GM19023 (cell line): ENCODE data around the gene REXO4.
"Not testable (repeated sequence)": the region's sequence is repeated elsewhere in the genome, so short reads cannot be mapped to it uniquely, and the experiment has no call there.

Source experiments
- ATAC-seq: cut with Tn5 transposase; IDR thresholded peaks from one replicate; pipeline ENCODE4 v1.9.1; 2021; ENCODE audit warnings: mild to moderate bottlenecking, moderate library complexity; ENCODE audit not compliant: unreplicated experiment

The REXO4 gene

DNA sequence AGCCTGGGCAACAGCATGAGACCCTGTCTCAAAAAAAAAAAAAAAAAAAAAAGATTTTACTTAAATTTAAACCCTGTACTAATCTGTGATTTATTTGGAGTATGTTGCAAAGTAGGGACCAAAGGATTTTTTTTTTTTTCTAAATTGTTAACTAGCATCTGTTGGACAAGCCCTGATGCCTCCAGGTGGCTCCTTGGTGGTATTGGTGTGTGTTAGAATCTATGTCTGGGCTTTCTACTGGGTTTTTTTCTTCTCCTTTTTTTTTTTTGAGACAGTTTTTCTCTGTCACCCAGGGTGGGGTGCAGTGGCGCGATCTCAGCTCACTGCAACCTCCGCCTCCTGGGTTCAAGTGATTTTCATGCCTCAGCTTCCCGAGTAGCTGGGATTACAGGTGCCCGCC lies 34.1 kb upstream of the REXO4 start:
- ATAC-seq = not testable (repeated sequence)

- no peak for ATAC-seq
Observed at GRCh38 chr9:133449760-133450159, 31.9 kb upstream of the REXO4 start.

DNA sequence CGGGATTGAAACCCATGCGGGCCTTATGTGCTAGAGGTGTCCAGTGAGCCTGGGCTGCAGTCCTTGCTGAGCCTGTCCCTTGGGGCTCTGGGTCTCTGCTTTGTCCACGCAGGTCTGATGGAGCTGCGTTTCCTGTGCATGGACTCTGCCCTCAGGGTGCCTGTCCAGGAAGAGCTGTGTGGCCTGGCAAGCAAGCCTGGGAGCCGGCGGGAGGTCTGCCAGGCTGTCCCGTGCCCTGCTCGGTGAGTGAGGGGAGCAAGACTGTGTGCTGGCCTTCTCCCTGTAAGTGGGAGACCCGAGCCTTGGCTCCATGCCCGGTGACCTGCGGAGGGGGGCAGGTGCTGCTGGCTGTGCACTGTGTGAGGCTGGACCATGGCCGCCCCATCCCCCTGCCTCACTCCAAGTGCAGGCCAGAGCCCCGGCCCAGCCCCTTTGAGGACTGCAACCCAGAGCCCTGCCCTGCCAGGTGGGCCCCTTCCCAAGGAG lies 30.7 kb upstream of the REXO4 start:
- ATAC-seq = no peak

DNA sequence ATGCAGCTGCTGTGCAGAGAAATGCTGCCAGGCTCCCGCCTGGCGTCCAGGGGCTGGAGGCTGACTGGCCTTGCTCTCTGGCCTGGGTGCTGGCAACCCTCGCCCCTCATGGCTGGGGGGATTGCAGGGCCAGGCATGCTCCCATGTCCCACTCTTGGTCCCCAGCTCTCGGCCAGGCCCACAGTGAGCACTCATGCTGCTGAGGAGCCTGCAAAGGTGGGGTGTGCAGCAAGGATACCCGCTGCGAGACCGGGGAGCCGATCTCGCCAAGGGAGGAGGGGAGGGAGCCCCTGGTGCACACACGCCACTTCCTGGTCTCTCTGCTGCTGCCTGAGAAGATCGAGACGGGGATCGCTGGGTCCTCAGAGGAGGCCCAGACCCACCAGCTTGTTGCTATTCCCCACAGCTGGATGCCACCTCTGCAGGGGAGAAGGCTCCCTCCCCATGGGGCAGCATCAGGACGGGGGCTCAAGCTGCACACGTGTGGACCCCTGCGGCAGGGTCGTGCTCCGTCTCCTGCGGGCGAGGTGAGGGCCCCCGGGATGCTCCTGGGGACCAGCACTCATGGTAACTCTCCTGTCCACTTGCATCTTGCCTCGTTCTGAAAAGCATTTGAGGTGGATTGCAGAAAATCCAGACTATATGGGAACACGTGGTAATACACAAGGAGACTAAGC lies 27.6 kb upstream of the REXO4 start:
- ATAC-seq = no peak

DNA sequence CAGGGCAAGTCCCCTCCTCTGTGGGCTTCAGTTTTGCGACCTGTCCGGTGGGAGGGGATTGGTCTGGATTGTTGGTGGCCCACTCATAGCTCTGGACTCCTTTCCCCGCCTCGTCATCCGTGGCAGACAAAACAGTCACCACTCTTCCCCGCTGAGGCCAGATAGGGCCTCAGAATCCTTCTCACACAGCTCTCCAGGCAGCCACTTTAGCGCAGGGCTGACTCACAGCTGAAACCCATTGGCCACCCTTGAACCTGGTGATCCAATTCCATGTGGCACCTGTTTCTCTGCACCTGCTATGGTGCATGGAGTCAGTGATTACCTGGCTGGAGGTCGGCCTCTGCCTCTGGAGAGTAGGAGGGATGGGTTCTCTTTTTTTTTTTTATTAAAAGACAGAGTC lies 26.2 kb upstream of the REXO4 start:
- no peak for ATAC-seq

DNA sequence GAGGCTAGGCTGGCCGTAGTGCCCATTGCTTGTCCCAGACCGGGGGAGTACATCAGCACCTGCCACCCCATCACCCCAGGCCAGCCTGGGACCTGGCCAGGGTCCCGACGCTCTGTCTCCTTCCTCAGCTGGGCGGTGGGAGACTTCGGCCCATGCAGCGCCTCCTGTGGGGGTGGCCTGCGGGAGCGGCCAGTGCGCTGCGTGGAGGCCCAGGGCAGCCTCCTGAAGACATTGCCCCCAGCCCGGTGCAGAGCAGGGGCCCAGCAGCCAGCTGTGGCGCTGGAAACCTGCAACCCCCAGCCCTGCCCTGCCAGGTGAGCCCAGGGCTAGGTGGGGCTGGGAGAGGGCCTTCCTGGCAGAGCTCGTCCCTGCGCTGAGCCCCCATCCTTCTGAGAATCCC lies 25.4 kb upstream of the REXO4 start:
- ATAC-seq = no peak

GRCh38 chr9:133441571-133441970 lies 23.8 kb upstream of the REXO4 start:
- ATAC-seq = no peak

DNA sequence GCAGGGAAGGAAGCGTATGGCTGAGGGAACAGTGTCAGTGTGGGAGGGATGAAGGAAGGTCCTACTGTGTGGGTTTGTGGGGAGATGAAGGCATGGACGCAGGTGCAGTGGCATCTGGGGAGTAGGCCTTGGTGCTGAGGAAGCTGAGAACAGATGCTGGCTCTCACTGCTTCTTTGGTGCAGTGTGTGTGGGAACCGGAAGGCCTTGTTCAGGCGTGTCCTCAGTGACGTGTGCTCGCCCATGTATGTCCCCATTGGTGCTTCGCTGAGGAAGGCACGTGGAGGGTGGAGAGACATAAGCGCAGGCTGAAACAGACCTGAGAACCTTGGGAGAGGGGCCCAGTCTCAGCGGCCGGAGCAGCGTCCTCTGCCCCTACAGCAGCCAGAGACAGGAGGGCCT lies 23.1 kb upstream of the REXO4 start:
- no peak for ATAC-seq

GRCh38 chr9:133439337-133439736 lies 21.5 kb upstream of the REXO4 start:
- ATAC-seq = no peak

DNA sequence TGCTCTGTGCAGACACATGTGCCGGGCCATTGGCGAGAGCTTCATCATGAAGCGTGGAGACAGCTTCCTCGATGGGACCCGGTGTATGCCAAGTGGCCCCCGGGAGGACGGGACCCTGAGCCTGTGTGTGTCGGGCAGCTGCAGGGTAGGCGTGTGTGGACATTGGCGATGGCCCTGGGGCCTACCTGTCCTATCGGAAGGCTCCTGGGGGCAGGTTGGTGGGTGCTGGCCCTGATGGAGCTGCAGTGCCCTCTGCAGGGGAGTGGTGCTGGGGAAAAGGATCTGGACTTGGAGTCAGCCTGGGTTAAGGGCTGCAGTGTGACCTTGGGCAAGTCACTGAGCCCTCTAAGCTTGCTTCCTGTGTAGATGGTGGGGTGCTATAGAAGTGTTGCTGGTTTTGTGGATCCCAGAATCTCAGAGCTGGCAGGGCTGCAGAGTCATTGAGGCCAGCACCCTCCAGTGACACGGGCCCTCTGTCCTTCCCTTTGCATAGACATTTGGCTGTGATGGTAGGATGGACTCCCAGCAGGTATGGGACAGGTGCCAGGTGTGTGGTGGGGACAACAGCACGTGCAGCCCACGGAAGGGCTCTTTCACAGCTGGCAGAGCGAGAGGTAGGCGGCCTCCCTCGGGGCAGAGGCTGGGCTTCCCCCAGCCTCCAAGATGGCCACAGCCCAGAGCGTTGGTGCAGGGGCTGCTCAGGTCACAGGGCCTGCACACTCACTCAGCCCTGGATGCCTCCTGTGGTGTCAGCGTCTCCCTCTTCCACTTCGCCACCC lies 20.1 kb upstream of the REXO4 start:
- no peak for ATAC-seq

GRCh38 chr9:133436681-133437080 lies 18.9 kb upstream of the REXO4 start:
- ATAC-seq = no peak

DNA sequence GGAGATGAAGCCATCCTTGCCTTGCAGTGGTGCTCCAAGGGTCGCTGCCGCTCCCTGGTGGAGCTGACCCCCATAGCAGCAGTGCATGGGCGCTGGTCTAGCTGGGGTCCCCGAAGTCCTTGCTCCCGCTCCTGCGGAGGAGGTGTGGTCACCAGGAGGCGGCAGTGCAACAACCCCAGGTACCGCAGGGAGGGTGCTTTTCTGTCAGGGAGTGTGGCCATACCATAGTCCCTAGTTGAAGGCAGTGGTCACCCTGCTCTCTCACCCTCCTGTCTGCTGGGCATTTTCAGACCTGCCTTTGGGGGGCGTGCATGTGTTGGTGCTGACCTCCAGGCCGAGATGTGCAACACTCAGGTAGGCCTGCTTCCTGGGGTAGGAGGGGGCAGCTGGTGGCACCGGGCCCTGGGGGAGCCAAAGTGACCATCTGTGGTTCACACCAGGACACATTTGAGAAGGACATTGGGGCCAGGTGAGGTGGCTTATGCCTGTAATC lies 15.6 kb upstream of the REXO4 start:
- no peak for ATAC-seq

GRCh38 chr9:133430244-133430643 lies 12.4 kb upstream of the REXO4 start:
- ATAC-seq = no peak

DNA sequence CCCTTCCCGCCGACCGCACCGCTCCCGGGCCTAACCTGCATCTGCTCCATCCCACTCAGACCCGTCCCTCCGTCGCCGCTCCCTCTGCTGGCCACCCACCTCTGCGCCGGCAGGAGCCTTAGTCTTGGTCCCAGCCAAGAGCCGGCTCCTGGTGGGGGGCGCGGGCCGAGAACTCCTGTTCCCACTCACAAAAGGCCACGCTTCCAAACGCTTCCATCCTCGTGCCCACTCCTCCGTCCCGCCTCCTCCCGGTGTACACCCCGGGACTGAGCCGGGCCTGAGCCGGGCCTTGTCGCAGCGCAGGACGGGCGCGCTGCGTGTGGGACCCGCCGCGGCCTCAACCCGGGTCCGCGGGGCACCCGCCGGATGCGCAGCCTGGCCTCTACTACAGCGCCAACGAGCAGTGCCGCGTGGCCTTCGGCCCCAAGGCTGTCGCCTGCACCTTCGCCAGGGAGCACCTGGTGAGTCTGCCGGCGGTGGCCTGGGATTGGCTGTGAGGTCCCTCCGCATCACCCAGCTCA lies 11.9 kb upstream of the REXO4 start:
- ATAC-seq = no peak

DNA sequence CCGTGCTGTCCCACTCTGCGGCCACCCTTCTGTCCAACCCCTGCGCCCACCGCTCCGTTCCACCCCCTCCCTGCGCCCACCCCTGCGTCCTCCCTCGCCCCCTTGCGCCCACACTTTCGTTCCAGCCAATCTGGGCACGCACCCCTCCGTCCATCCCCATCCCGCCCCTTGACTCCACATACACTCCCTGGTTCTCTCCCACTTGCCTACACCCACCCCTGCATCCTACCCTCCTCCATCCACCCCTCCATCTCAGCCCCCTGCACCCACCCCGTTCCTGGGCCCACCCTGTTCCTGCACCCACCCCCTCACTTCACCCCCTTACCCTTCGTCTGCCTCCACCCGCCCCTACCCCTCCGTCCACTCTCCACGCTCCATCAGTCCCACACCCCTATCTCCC lies 11.4 kb upstream of the REXO4 start:
- no peak for ATAC-seq

GRCh38 chr9:133428617-133429101 lies 10.8 kb upstream of the REXO4 start:
- no peak for ATAC-seq

DNA sequence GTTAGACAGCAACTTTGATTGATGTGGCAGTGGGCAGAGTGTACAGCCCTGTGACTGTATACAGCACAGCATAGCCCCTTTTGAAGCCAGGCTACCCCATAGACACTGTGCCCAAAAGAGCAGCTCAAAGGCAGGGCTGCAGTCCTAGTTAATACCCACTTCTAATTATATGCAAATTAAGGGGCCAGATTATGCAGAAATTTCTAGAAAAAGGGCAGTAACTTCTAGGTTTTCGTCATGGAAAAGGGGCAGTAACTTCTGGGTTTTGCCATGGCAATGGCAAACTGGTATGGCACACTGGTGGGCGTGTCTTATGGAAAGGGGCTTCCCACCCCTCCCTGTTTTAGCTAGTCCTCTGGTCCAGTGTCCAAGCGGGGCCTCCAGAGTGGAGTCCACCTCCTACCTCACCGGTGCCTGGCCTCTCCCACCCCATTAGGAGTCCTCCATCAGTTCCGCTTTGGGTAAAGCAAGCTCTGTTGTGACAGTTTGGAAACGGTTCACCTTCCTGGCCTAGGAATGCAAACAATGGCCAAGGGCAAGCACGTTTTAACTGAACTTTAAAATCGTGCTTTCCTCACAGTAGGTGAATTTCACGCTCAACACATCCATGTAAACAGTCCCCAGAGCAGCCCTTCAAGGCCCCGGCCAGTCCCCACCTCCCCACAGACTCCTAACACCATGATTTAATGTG lies 10.0 kb upstream of the REXO4 start:
- ATAC-seq = no peak

DNA sequence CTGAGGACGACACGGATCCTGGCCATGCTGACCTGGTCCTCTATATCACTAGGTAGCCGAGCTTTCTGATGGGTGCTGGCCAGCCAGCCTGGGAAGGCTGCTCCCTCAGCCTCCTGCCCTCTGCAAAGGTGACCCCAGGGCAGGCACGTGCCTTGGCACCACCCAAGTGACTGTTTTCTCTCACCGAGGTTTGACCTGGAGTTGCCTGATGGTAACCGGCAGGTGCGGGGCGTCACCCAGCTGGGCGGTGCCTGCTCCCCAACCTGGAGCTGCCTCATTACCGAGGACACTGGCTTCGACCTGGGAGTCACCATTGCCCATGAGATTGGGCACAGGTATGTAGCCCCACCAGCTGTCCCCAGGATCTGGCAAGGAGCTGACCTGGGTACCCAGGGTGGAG lies 8.2 kb upstream of the REXO4 start:
- no peak for ATAC-seq

- ATAC-seq = no peak
Observed at GRCh38 chr9:133425049-133425632, 7.3 kb upstream of the REXO4 start.

GRCh38 chr9:133424187-133424586 lies 6.4 kb upstream of the REXO4 start:
- no peak for ATAC-seq

DNA sequence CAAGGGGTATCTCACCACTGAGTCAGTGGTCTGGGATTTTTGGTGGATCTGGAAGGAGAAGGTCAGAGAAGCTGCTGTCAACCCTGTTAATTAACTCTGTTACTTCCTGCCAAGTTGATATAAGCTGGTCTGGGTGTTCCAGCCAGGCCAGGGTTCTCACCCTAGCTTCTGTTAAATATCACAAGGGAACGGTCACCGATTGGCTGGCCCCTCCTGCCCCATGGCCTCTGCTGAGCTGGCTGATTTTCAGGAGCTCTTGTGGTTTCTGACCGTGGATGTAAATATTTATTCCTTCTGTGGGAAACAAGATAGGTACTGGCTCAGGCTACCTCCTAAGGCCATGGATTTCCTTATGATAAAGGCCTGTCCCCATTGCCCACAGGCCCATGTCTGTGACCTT lies 5.4 kb upstream of the REXO4 start:
- no peak for ATAC-seq
